ENCODE measurements around the gene MOV10. TPM values are rescaled to one million over a fixed set of nuclear protein-coding genes. Genes with fewer than 3 reads are reported as not detected.

The MOV10 gene
- total and polyA plus RNA-seq, 10 of the 15 experiments (the other 5 are each of a cell fraction or from before 2014, with no cell fraction given), result 21.0 to 80.3 (median 49.8) TPM

- Histone ChIP-seq H3K36me3 (ENCODE audit: control insufficient read depth in 2 of 2, insufficient read depth in 2 of 2, low read length in 1 of 2) (peaks cover 0 to 17% of the 10 kb centered on the region in 2 experiments; a peak in 3 of 4 replicates), H2AFZ (ENCODE audit: control insufficient read depth, low read depth, low read length) (no peak overlapping the region), H3K27ac (ENCODE audit: control insufficient read depth, insufficient read depth) (no peak overlapping the region), H3K4me1 (ENCODE audit: control insufficient read depth, insufficient read depth, low read length) (peaks cover 34% of the 10 kb centered on the region), H3K9ac (ENCODE audit: control insufficient read depth, insufficient read depth, low read length) (no peak overlapping the region), H3K79me2 (ENCODE audit: control insufficient read depth, insufficient read depth, low read length) (peaks cover 33% of the 10 kb centered on the region), H3K4me3 (no peak overlapping the region), H4K20me1 (ENCODE audit: control insufficient read depth, insufficient read depth) (no peaks in the 10 kb centered on the region), H3K4me2 (ENCODE audit: control insufficient read depth, insufficient read depth) (no peak overlapping the region), H3K9me3 (replicated peaks; ENCODE audit: control insufficient read depth, insufficient read depth, low read length) (no peaks in the 10 kb centered on the region), H3K27me3 (replicated peaks in 1 of 2; ENCODE audit: control insufficient read depth in 2 of 2, insufficient read depth in 2 of 2, low read length in 1 of 2) (no peaks in the 10 kb centered on the region)
- DNase-seq (ENCODE audit: low read depth, low spot score), result no peak
- intact Hi-C loops (cut with micrococcal nuclease; ENCODE audit: unreplicated experiment) (no loop called here), in situ Hi-C loops (cut with MboI) (no loop called here)
- SMC1A ChIA-PET (ENCODE audit: uncharacterized antibody, unreplicated experiment), result interaction anchor here (1.0 to 4.0 kb wide), 4 partner anchors 23 to 200 kb away, joined by 3 to 28 read pairs (median 4); partner anchors contain the start of gene MOV10
- no peak for ATAC-seq
- TF ChIP-seq CTCF (IDR thresholded peaks at IDR 0.05 in 2 of 3, conservative IDR thresholded peaks at IDR 0.05 in 1 of 3; ENCODE audit: control insufficient read depth in 2 of 3, extremely low read depth in 1 of 3, insufficient read depth in 1 of 3, low read depth in 3 of 3, low read length in 3 of 3) (no peak), MLLT1 (IDR thresholded peaks at IDR 0.05) (no peak), ATF2 (IDR thresholded peaks at IDR 0.05; ENCODE audit: low read length) (no peak), CBX3 (IDR thresholded peaks at IDR 0.05; ENCODE audit: borderline replicate concordance, low read depth) (no peak), NKRF (conservative IDR thresholded peaks at IDR 0.05) (no peak), BACH1 (IDR thresholded peaks at IDR 0.05; ENCODE audit: borderline replicate concordance) (no peak), CHD1 (IDR thresholded peaks at IDR 0.05; ENCODE audit: low read depth, low read length) (no peak), CREM (IDR thresholded peaks at IDR 0.05; ENCODE audit: low read depth) (no peak), E2F4 (IDR thresholded peaks at IDR 0.05; ENCODE audit: low read depth, low read length) (no peak), JUNB (IDR thresholded peaks at IDR 0.05) (no peak), ZSCAN29 (IDR thresholded peaks at IDR 0.05) (no peak), TBL1XR1 (IDR thresholded peaks at IDR 0.05; ENCODE audit: low read depth, low read length) (no peak), HCFC1 (IDR thresholded peaks at IDR 0.05; ENCODE audit: low read length) (no peak), STAT1 (conservative IDR thresholded peaks at IDR 0.05) (no peak), TARDBP (IDR thresholded peaks at IDR 0.05; ENCODE audit: borderline replicate concordance) (no peak), CBFB (IDR thresholded peaks at IDR 0.05; ENCODE audit: low read depth) (no peak), SREBF2 (IDR thresholded peaks at IDR 0.05; ENCODE audit: low read length) (no peak), ASH2L (IDR thresholded peaks at IDR 0.05; ENCODE audit: borderline replicate concordance, low read depth) (no peak)
- 97% methylated on average over 3 of the region's 3 CpGs for WGBS (ENCODE audit: insufficient coverage, insufficient replicate concordance, low lambda C conversion rate, missing lambda C conversion rate)
- no TSS peak for BruUV-seq (replicated peaks)
- CTCF ChIA-PET, result interaction anchor here (0.9 to 5.6 kb wide), 3 partner anchors 14 to 201 kb away, joined by 3 to 48 read pairs (median 3); partner anchors contain the start of gene PPM1J
- no peak for FAIRE-seq
- RAD21 ChIA-PET (ENCODE audit: unreplicated experiment), result interaction anchor here (3.3 to 4.1 kb wide), 2 partner anchors 13 to 28 kb away, joined by 14 to 42 read pairs; partner anchors contain the start of genes MOV10 and PPM1J
- POLR2A ChIA-PET, result interaction anchor here (0.6 to 3.6 kb wide), 4 partner anchors 27 to 83 kb away, joined by 3 to 26 read pairs (median 12); partner anchors contain the start of genes CAPZA1, MOV10 and ST7L
These were observed 27.6 kb downstream of the MOV10 start for GRCh38 chr1:112702067-112702395.

All from GM12878 (cell line).